Measurements from ENCODE around the gene NIPAL4. TPM values are rescaled to one million over a fixed set of nuclear protein-coding genes. Genes with fewer than 3 reads are reported as not detected.
"Not testable (repeated sequence)": the region's sequence is repeated elsewhere in the genome, so short reads cannot be mapped to it uniquely, and the experiment has no call there.

NIPAL4 gene
- total RNA-seq, result under 1 TPM in 4 of 5 donors, not detected in 1; 0.06 to 0.49 (median 0.08) TPM
- total RNA-seq (2013), result 0.11 TPM
- 0 to 15.8 (median 0.28) reads per million in 29 experiments for total RNA-seq

GRCh38 chr5:157459715-157460599 is at the start of gene NIPAL4:
NIPAL4 (plus strand) TSS chr5:157460213; CDS start chr5:157460321, 108 bp downstream.
- POLR2A ChIA-PET, result interaction anchor here in 1 of 2 donors (0.6 kb wide), 1 partner anchor 134 kb away, joined by 3 read pairs; no protein-coding TSS in a partner anchor
- H3K27ac ChIP-seq (ENCODE audit: low read length), result no peak within 1 kb of the TSS
- Mint-ChIP-seq H3K9me3 (no peaks in the 10 kb centered on the region), H3K27me3 (peaks cover 19 to 30% of the 10 kb centered on the region in 2 donors), H3K4me1 (peaks cover 6 to 31% (median 20%) of the 10 kb centered on the region in 3 donors), H3K27ac (no peak within 1 kb of the TSS), H3K4me3 (peak within 1 kb of the TSS; percentile 61 to 69 (median 67)), H3K36me3 (no peaks in the 10 kb centered on the region)
- CTCF ChIA-PET, result interaction anchor here in 1 of 2 donors (0.7 kb wide), 1 partner anchor 12 kb away, joined by 4 read pairs; no protein-coding TSS in a partner anchor
- H3K4me1 ChIP-seq (ENCODE audit: control insufficient read depth in 1 of 2, extremely low read depth in 1 of 2, insufficient read depth in 2 of 2, low read length in 2 of 2), result peaks cover 0 to 16% of the 10 kb centered on the region in 2 experiments
- H3K4me3 ChIP-seq (ENCODE audit: control insufficient read depth in 1 of 2, extremely low read depth in 1 of 2, low read length in 1 of 2), result peak within 1 kb of the TSS; percentile 41 to 50
- no peaks in the 10 kb centered on the region for H3K36me3 ChIP-seq (ENCODE audit: control insufficient read depth in 2 of 2, extremely low read depth in 1 of 2, insufficient read depth in 1 of 2, low read length in 1 of 2)
- 1% methylated on average over 51 of the region's 54 CpGs for WGBS (ENCODE audit: insufficient coverage)
- peaks cover 4 to 32% of the 10 kb centered on the region in 2 experiments for H3K27me3 ChIP-seq (replicated peaks in 1 of 2; ENCODE audit: control insufficient read depth in 2 of 2, extremely low read depth in 1 of 2, insufficient read depth in 2 of 2, low read length in 1 of 2)
- ATAC-seq (replicated peaks in 1 of 4) (peak; percentile 50 to 62 (median 57)), DNase-seq (peak in 11 of 35 experiments; percentile 2 to 25 (median 9))
- no peaks in the 10 kb centered on the region for H3K9me3 ChIP-seq

- Mint-ChIP-seq H3K36me3 (no peaks in the 10 kb centered on the region), H3K27ac (no peak overlapping the region), H3K4me3 (no peak overlapping the region), H3K9me3 (peaks cover 4 to 15% (median 9%) of the 10 kb centered on the region in 3 donors), H3K4me1 (no peaks in the 10 kb centered on the region), H3K27me3 (peaks cover 4% of the 10 kb centered on the region in 2 donors)
- no peak overlapping the region for H3K4me3 ChIP-seq (ENCODE audit: control insufficient read depth in 1 of 2, extremely low read depth in 1 of 2, low read length in 1 of 2)
- POLR2A ChIA-PET, result no interaction called here
- no peaks in the 10 kb centered on the region for H3K36me3 ChIP-seq (ENCODE audit: control insufficient read depth in 2 of 2, extremely low read depth in 1 of 2, insufficient read depth in 1 of 2, low read length in 1 of 2)
- CTCF ChIA-PET, result no interaction called here
- DNase-seq (no peak), ATAC-seq (replicated peaks in 1 of 4) (no peak)
- H3K27me3 ChIP-seq (replicated peaks in 1 of 2; ENCODE audit: control insufficient read depth in 2 of 2, extremely low read depth in 1 of 2, insufficient read depth in 2 of 2, low read length in 1 of 2), result peaks cover 0 to 5% of the 10 kb centered on the region in 2 experiments
- no peaks in the 10 kb centered on the region for H3K4me1 ChIP-seq (ENCODE audit: control insufficient read depth in 1 of 2, extremely low read depth in 1 of 2, insufficient read depth in 2 of 2, low read length in 2 of 2)
- H3K9me3 ChIP-seq, result no peaks in the 10 kb centered on the region
- no peak overlapping the region for H3K27ac ChIP-seq (ENCODE audit: low read length)
Measured at GRCh38 chr5:157415838-157416237, 44.2 kb upstream of the NIPAL4 start.

GRCh38 chr5:157419521-157419920 is 40.5 kb upstream of the NIPAL4 start:
- H3K9me3 ChIP-seq; H3K4me3 ChIP-seq (ENCODE audit: control insufficient read depth in 1 of 2, extremely low read depth in 1 of 2, low read length in 1 of 2); H3K27me3 Mint-ChIP-seq; H3K36me3 ChIP-seq (ENCODE audit: control insufficient read depth in 2 of 2, extremely low read depth in 1 of 2, insufficient read depth in 1 of 2, low read length in 1 of 2); H3K27ac Mint-ChIP-seq; POLR2A ChIA-PET; DNase-seq; H3K4me3 Mint-ChIP-seq; H3K27ac ChIP-seq (ENCODE audit: low read length); CTCF ChIA-PET; ATAC-seq (replicated peaks in 1 of 4); H3K4me1 ChIP-seq (ENCODE audit: control insufficient read depth in 1 of 2, extremely low read depth in 1 of 2, insufficient read depth in 2 of 2, low read length in 2 of 2); H3K36me3 Mint-ChIP-seq; H3K4me1 Mint-ChIP-seq; H3K27me3 ChIP-seq (replicated peaks in 1 of 2; ENCODE audit: control insufficient read depth in 2 of 2, extremely low read depth in 1 of 2, insufficient read depth in 2 of 2, low read length in 1 of 2); H3K9me3 Mint-ChIP-seq: not testable (repeated sequence)
- WGBS (ENCODE audit: insufficient coverage), result 91% methylated on average over 11 of the region's 30 CpGs

- H3K27ac Mint-ChIP-seq; H3K27me3 Mint-ChIP-seq; DNase-seq; H3K27me3 ChIP-seq (replicated peaks in 1 of 2; ENCODE audit: control insufficient read depth in 2 of 2, extremely low read depth in 1 of 2, insufficient read depth in 2 of 2, low read length in 1 of 2); H3K9me3 Mint-ChIP-seq; H3K4me3 ChIP-seq (ENCODE audit: control insufficient read depth in 1 of 2, extremely low read depth in 1 of 2, low read length in 1 of 2); H3K9me3 ChIP-seq; ATAC-seq (replicated peaks in 1 of 4); H3K4me1 ChIP-seq (ENCODE audit: control insufficient read depth in 1 of 2, extremely low read depth in 1 of 2, insufficient read depth in 2 of 2, low read length in 2 of 2); H3K4me1 Mint-ChIP-seq; H3K36me3 Mint-ChIP-seq; H3K36me3 ChIP-seq (ENCODE audit: control insufficient read depth in 2 of 2, extremely low read depth in 1 of 2, insufficient read depth in 1 of 2, low read length in 1 of 2); H3K4me3 Mint-ChIP-seq; H3K27ac ChIP-seq (ENCODE audit: low read length); POLR2A ChIA-PET: not testable (repeated sequence)
- CTCF ChIA-PET, result interaction anchor here in 1 of 2 donors (0.6 kb wide), 1 partner anchor 190 kb away, joined by 3 read pairs; no protein-coding TSS in a partner anchor
- 100% methylated on average over 2 of the region's 5 CpGs for WGBS (ENCODE audit: insufficient coverage)
Measured at GRCh38 chr5:157429920-157430319, 30.1 kb upstream of the NIPAL4 start.

- whole genome bisulfite sequencing (ENCODE audit: insufficient coverage), result no CpG with 5 or more reads among the region's 4 CpGs
Measured at GRCh38 chr5:157431544-157432200, 28.3 kb upstream of the NIPAL4 start.

GRCh38 chr5:157434096-157434495 is 25.9 kb upstream of the NIPAL4 start:
- Mint-ChIP-seq H3K27ac (no peak overlapping the region), H3K9me3 (no peaks in the 10 kb centered on the region), H3K4me1 (peaks cover 0 to 7% (median 6%) of the 10 kb centered on the region in 3 donors), H3K4me3 (no peak overlapping the region), H3K36me3 (no peaks in the 10 kb centered on the region), H3K27me3 (peaks cover 1 to 4% of the 10 kb centered on the region in 2 donors)
- H3K27me3 ChIP-seq (replicated peaks in 1 of 2; ENCODE audit: control insufficient read depth in 2 of 2, extremely low read depth in 1 of 2, insufficient read depth in 2 of 2, low read length in 1 of 2), result peaks cover 0 to 3% of the 10 kb centered on the region in 2 experiments
- no peaks in the 10 kb centered on the region for H3K36me3 ChIP-seq (ENCODE audit: control insufficient read depth in 2 of 2, extremely low read depth in 1 of 2, insufficient read depth in 1 of 2, low read length in 1 of 2)
- CTCF ChIA-PET, result interaction anchor here (0.6 to 3.4 kb wide), 6 partner anchors 61 to 310 kb away, joined by 3 to 35 read pairs (median 12); partner anchors contain the start of gene LSM11 (in 2 of the 2)
- H3K4me1 ChIP-seq (ENCODE audit: control insufficient read depth in 1 of 2, extremely low read depth in 1 of 2, insufficient read depth in 2 of 2, low read length in 2 of 2), result no peaks in the 10 kb centered on the region
- no peaks in the 10 kb centered on the region for H3K9me3 ChIP-seq
- 98% methylated on average over 4 of the region's 4 CpGs for WGBS (ENCODE audit: insufficient coverage)
- H3K4me3 ChIP-seq (ENCODE audit: control insufficient read depth in 1 of 2, extremely low read depth in 1 of 2, low read length in 1 of 2), result no peak overlapping the region
- ATAC-seq (replicated peaks in 1 of 4) (no peak), DNase-seq (no peak)
- H3K27ac ChIP-seq (ENCODE audit: low read length), result no peak overlapping the region
- POLR2A ChIA-PET, result no interaction called here

More at GRCh38 chr5:157431544-157432200, 28.3 kb upstream of the NIPAL4 start:
- no peaks in the 10 kb centered on the region for H3K9me3 ChIP-seq
- H3K4me1 Mint-ChIP-seq, result peaks cover 0 to 7% (median 6%) of the 10 kb centered on the region in 3 donors
- H3K4me1 ChIP-seq (ENCODE audit: control insufficient read depth in 1 of 2, extremely low read depth in 1 of 2, insufficient read depth in 2 of 2, low read length in 2 of 2), result no peaks in the 10 kb centered on the region
- no peak overlapping the region for H3K27ac ChIP-seq (ENCODE audit: low read length)
- DNase-seq (peak in 14 of 35 experiments; percentile 1 to 68 (median 10)), ATAC-seq (replicated peaks in 1 of 4) (peak; percentile 76 to 88 (median 83))
- POLR2A ChIA-PET, result interaction anchor here in 1 of 2 donors (0.8 kb wide), 1 partner anchor 300 kb away, joined by 3 read pairs; no protein-coding TSS in a partner anchor
- H3K9me3 Mint-ChIP-seq, result no peaks in the 10 kb centered on the region
- H3K4me3 Mint-ChIP-seq, result no peak overlapping the region
- H3K27ac Mint-ChIP-seq, result peak overlapping the region in 1 of 2 donors; percentile 47
- H3K27me3 ChIP-seq (replicated peaks in 1 of 2; ENCODE audit: control insufficient read depth in 2 of 2, extremely low read depth in 1 of 2, insufficient read depth in 2 of 2, low read length in 1 of 2), result peaks cover 0 to 3% of the 10 kb centered on the region in 2 experiments
- no peaks in the 10 kb centered on the region for H3K36me3 ChIP-seq (ENCODE audit: control insufficient read depth in 2 of 2, extremely low read depth in 1 of 2, insufficient read depth in 1 of 2, low read length in 1 of 2)
- H3K4me3 ChIP-seq (ENCODE audit: control insufficient read depth in 1 of 2, extremely low read depth in 1 of 2, low read length in 1 of 2), result no peak overlapping the region
- CTCF ChIA-PET, result interaction anchor here (0.7 to 3.4 kb wide), 15 partner anchors 8 to 312 kb away, joined by 3 to 35 read pairs (median 4); partner anchors contain the start of genes LSM11 (in 2 of the 2) and THG1L (in 1 of the 2)
- peaks cover 1 to 7% of the 10 kb centered on the region in 2 donors for H3K27me3 Mint-ChIP-seq
- no peaks in the 10 kb centered on the region for H3K36me3 Mint-ChIP-seq
